ENCODE measurements around the gene DVL1.

- TF ChIP-seq, protein P1, sequence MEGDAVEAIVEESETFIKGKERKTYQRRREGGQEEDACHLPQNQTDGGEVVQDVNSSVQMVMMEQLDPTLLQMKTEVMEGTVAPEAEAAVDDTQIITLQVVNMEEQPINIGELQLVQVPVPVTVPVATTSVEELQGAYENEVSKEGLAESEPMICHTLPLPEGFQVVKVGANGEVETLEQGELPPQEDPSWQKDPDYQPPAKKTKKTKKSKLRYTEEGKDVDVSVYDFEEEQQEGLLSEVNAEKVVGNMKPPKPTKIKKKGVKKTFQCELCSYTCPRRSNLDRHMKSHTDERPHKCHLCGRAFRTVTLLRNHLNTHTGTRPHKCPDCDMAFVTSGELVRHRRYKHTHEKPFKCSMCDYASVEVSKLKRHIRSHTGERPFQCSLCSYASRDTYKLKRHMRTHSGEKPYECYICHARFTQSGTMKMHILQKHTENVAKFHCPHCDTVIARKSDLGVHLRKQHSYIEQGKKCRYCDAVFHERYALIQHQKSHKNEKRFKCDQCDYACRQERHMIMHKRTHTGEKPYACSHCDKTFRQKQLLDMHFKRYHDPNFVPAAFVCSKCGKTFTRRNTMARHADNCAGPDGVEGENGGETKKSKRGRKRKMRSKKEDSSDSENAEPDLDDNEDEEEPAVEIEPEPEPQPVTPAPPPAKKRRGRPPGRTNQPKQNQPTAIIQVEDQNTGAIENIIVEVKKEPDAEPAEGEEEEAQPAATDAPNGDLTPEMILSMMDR (IDR thresholded peaks at IDR 0.05; ENCODE audit: low read depth, low read length, poor library complexity, severe bottlenecking) = no peak
- no peak for TF ChIP-seq EZH2phosphoT487 (IDR thresholded peaks at IDR 0.05; ENCODE audit: borderline replicate concordance, low read length)
These were observed 48.8 kb upstream of the DVL1 start for GRCh38 chr1:1397839-1398523.
